K562 (cell line): ENCODE results near the gene UBR4. TPM values are rescaled to one million over a fixed set of nuclear protein-coding genes. Genes with fewer than 3 reads are reported as not detected.

Experiments
- ATAC-seq: fragments of 200-7000 bp; cut with Tn5 transposase; 3 replicates; pipeline ENCODE4 v1.9.1; 2020; ENCODE audit warnings: moderate library complexity
- BruUV-seq: library from RNA; stranded (reverse); fragments of 400-500 nt; replicated peaks from 2 replicates; lab custom pipeline; 2021; lab: Mats Ljungman, UMichigan
- CTCF ChIA-PET: fragments of 300-600 bp; formaldehyde crosslinking; extraction: SDS; loops from one replicate; lab custom pipeline; 2021; ENCODE audit warnings: low intra/inter-chr PET ratio; lab: Yijun Ruan, JAX
- POLR2A ChIA-PET: fragments of 300-600, 350-650 bp; sonication (Branson Sonifier 250); formaldehyde crosslinking; extraction: SDS; loops from one replicate; lab custom pipeline; 2021; ENCODE audit warnings: antibody characterized with exemption, inconsistent platforms; lab: Yijun Ruan, JAX
- DNase-seq, 4 experiments: peaks; one replicate each; pipeline versions ENCODE4 v3.0.0 to v3.0.0-alpha.2; 2011 to 2018; ENCODE audit warnings: low spot score in 3 of 4, mixed read lengths in 3 of 4; ENCODE audit errors: extremely low read depth in 1 of 4
- FAIRE-seq: peaks from 2 replicates; lab custom pipeline; 2011; peaks lifted over from hg19 to GRCh38; lab: Jason Lieb, UNC
- H2AFZ ChIP-seq: 2 replicates; pipeline ENCODE4 v1.6.0; 2011; ENCODE audit warnings: low read depth, low read length, control low read depth, inconsistent platforms
- H3K27ac ChIP-seq: fragments of 200-600 bp; 3 replicates; pipeline ENCODE4 v1.8.0; 2011; ENCODE audit warnings: low read depth, mild to moderate bottlenecking, control low read depth, inconsistent platforms, low read length, moderate library complexity, mixed read lengths; ENCODE audit errors: extremely low read depth
- H3K27me3 ChIP-seq, 2 experiments: fragments of 300-600 bp in 1 of 2; 2 replicates in 1 of 2; 3 replicates in 1 of 2; pipeline versions ENCODE4 v1.6.0 to v1.8.0; 2011; ENCODE audit warnings: inconsistent platforms in 2 of 2, low read length in 2 of 2, mild to moderate bottlenecking in 1 of 2, mixed read lengths in 1 of 2, moderate library complexity in 1 of 2; ENCODE audit not compliant: control insufficient read depth in 2 of 2, insufficient read depth in 2 of 2
- H3K36me3 ChIP-seq: fragments of 300-600 bp; 3 replicates; pipeline ENCODE4 v1.8.0; 2011; ENCODE audit warnings: mild to moderate bottlenecking, low read length, inconsistent platforms; ENCODE audit not compliant: control insufficient read depth, insufficient read depth
- H3K4me1 ChIP-seq, 2 experiments: fragments of 200-600 bp in 1 of 2; replicated peaks in 1 of 2; 2 replicates in 1 of 2; 3 replicates in 1 of 2; pipeline versions ENCODE4 v1.5.1 to v1.8.0; 2011; ENCODE audit warnings: inconsistent platforms in 2 of 2, low read length in 2 of 2, mild to moderate bottlenecking in 1 of 2, mixed read lengths in 1 of 2, moderate library complexity in 1 of 2; ENCODE audit not compliant: control insufficient read depth in 2 of 2, insufficient read depth in 2 of 2
- H3K4me2 ChIP-seq: 2 replicates; pipeline ENCODE4 v1.6.1; 2011; ENCODE audit warnings: low read length, control low read depth, inconsistent platforms, mixed read lengths; ENCODE audit not compliant: insufficient read depth
- H3K4me3 ChIP-seq: fragments of 200-600 bp; sonication (generic), shearing (Covaris generic); 2 replicates; pipeline ENCODE4 v1.5.1; 2016; ENCODE audit warnings: control low read depth, inconsistent platforms
- H3K79me2 ChIP-seq: fragments of 200-600 bp; 3 replicates; pipeline ENCODE4 v1.8.0; 2011; ENCODE audit warnings: low read length, inconsistent platforms; ENCODE audit not compliant: control insufficient read depth, insufficient read depth
- H3K9ac ChIP-seq, 2 experiments: 2 replicates each; pipeline versions ENCODE4 v1.6.0 to v1.6.1; 2011; ENCODE audit warnings: low read depth in 2 of 2, low read length in 2 of 2, control low read depth in 1 of 2, inconsistent platforms in 1 of 2, mild to moderate bottlenecking in 1 of 2, mixed read lengths in 1 of 2; ENCODE audit not compliant: insufficient read depth in 1 of 2
- H3K9me1 ChIP-seq: one replicate; pipeline ENCODE4 v1.6.0; 2011; ENCODE audit warnings: inconsistent platforms, mild to moderate bottlenecking, low read length, moderate library complexity; ENCODE audit not compliant: control insufficient read depth, insufficient read depth
- H3K9me3 ChIP-seq: replicated peaks from 2 replicates; pipeline ENCODE4 v1.5.1; 2011; ENCODE audit warnings: low read depth, low read length, inconsistent platforms; ENCODE audit not compliant: control insufficient read depth, insufficient read depth
- H4K20me1 ChIP-seq: replicated peaks from 2 replicates; pipeline ENCODE4 v1.6.1; 2011; ENCODE audit warnings: low read length, inconsistent platforms, mixed read lengths; ENCODE audit not compliant: control insufficient read depth, insufficient read depth
- BDP1 ChIP-seq: IDR thresholded peaks from 3 replicates; pipeline ENCODE4 v1.6.1; 2011; ENCODE audit not compliant: insufficient read length, insufficient read depth
- GTF2B ChIP-seq: IDR thresholded peaks from 2 replicates; pipeline ENCODE4 v1.6.1; 2011; ENCODE audit not compliant: insufficient read length; ENCODE audit errors: extremely low read depth
- MEIS2 ChIP-seq: fragments of 450-650 bp; IDR thresholded peaks from 2 replicates; pipeline ENCODE4 v1.6.1; 2014; ENCODE audit warnings: mild to moderate bottlenecking; ENCODE audit not compliant: partially characterized antibody
- PKNOX1 ChIP-seq: fragments of 450-650 bp; IDR thresholded peaks from 2 replicates; pipeline ENCODE4 v1.6.1; 2016
- TCF7L2 ChIP-seq: fragments of 150-350 bp; IDR thresholded peaks from 2 replicates; pipeline ENCODE4 v1.6.1; 2016; ENCODE audit warnings: low read depth, mild to moderate bottlenecking, low read length, moderate library complexity
- ZNF184 ChIP-seq: sonication (generic); formaldehyde crosslinking; IDR thresholded peaks from 2 replicates; pipeline ENCODE4 v1.5.0; 2020; ENCODE audit warnings: missing genetic modification reagents
- ZNF212 ChIP-seq: fragments of 450-650 bp; formaldehyde crosslinking; IDR thresholded peaks from 2 replicates; pipeline ENCODE4 v1.4.0; 2020; ENCODE audit warnings: mild to moderate bottlenecking
- in situ Hi-C: fragments of 300-500 bp; cut with MboI; formaldehyde crosslinking; loops from 4 replicates; pipeline ENCODE4 v1.15.0; 2018; ENCODE audit warnings: inconsistent platforms, mixed read lengths
- intact Hi-C: fragments of 100-400 bp; cut with micrococcal nuclease; formaldehyde crosslinking; loops from 2 replicates; pipeline ENCODE4 v1.14.2; 2022
- polyA plus RNA-seq, 8 experiments: library from polyadenylated mRNA; depleted of rRNA in 4 of 8; stranded (reverse) in 5 of 8; unstranded in 3 of 8; fragments of >200 nt; fragmentation: Nextera tagmentation in 2 of 8; fragmentation: Illumina TruSeq in 1 of 8; extraction: Ambion mirVana in 2 of 8; extraction: Trizol in 1 of 8; gene quantifications; 2 replicates each; pipeline versions ENCODE4 v1.2.1 to v1.2.3, GENCODE V29; 2011 to 2014; ENCODE audit warnings: inconsistent platforms in 1 of 8, missing spikeins in 1 of 8
- total RNA-seq, 7 experiments: library from RNA; depleted of rRNA in 6 of 7; stranded (reverse); fragments of >200 nt in 6 of 7; fragmentation: Illumina TruSeq in 2 of 7; extraction: Trizol in 2 of 7; gene quantifications; 2 replicates each; pipeline versions ENCODE4 v1.2.1 to v1.2.3, GENCODE V29; 2011 to 2021; ENCODE audit warnings: low replicate concordance in 1 of 7

UBR4 gene
- total and polyA plus RNA-seq, 9 of the 15 experiments (the other 6 are each of a cell fraction or from before 2014, with no cell fraction given) = 55.4 to 277 (median 123) TPM

GRCh38 chr1:19213580-19213979 lies 3.5 kb upstream of the UBR4 start (continued):
- TF ChIP-seq TCF7L2 = no peak

DNA sequence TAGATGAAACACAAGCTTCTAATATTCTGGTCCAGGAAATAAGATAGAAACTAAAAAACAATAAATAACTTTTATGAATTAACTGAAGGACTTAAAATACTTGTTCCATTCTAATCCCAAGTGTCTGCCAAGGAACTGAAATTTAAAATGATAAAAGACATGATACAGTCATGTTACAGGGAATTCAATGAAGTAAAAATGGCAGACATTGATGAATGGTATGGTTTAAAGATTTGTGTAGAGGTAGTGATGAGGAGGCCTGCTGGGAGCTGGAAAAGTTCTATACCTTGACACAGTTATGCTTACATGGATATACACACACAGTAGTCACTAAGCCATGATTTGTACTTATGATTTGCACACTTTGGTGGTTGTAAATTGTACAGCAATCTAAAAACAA lies 2.1 kb upstream of the UBR4 start:
- in situ Hi-C loops = no loop called here
- Histone ChIP-seq H3K4me3 (no peak overlapping the region; the same call in 1 of the 2 replicates), H3K4me2 (peak overlapping the region; percentile 40)

More for the DNA sequence above, 2.1 kb upstream of the UBR4 start:
- peaks cover 14 to 21% of the 10 kb centered on the region in 2 experiments for H3K4me1 ChIP-seq
- peaks cover 63% of the 10 kb centered on the region for H3K36me3 ChIP-seq
- CTCF ChIA-PET = no interaction called here
- no peaks in the 10 kb centered on the region for H3K9me1 ChIP-seq
- peak overlapping the region; percentile 97; the same call in 1 of the 3 replicates for H3K27ac ChIP-seq
- peak overlapping the region in 1 of 2 experiments; percentile 98; a peak in 2 of 4 replicates for H3K9ac ChIP-seq
- no peak overlapping the region for H2AFZ ChIP-seq
- H3K9me3 ChIP-seq = no peaks in the 10 kb centered on the region
- ATAC-seq = no peak
- FAIRE-seq = no peak
- no peaks in the 10 kb centered on the region for H3K27me3 ChIP-seq
- TF ChIP-seq PKNOX1 (peak; percentile 52), GTF2B (no peak), MEIS2 (peak; percentile 25), ZNF212 (no peak), BDP1 (no peak), ZNF184 (CRISPR knock-in tag) (no peak)
- TF ChIP-seq, all 486 proteins: peak for 2
- no peak for DNase-seq
- intact Hi-C loops = no loop called here
- Histone ChIP-seq H4K20me1 (peaks cover 7% of the 10 kb centered on the region; the same call in 1 of the 2 replicates), H3K79me2 (peaks cover 96% of the 10 kb centered on the region)
- no TSS peak for BruUV-seq
- POLR2A ChIA-PET = interaction anchor here (0.8 to 6.4 kb wide), 5 partner anchors 10 to 56 kb away, joined by 3 to 45 read pairs (median 4); no protein-coding TSS in a partner anchor
